ENCODE measurements around the gene PTK6.
A peak's percentile ranks its signal among the peaks of the same experiment; 100 is the strongest.

The PTK6 gene

DNA sequence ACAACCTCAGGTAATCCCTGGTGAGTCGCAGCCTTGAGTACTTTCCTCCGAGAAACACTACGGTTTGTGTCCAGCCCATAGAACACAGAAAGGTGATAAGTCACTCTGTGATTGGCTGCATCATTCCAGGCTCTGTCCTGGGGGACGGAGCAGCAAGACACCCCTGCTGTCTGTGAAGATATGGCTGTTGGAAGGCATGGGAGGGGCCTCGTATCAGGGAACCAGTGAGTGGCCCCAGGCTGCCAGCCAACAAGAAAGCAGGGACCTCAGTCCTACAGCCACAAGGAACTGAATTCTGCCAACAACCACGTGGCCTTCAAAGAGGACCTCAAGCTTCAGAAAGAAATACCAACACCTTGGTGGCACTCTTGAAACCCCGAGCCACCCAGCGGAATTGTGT, 31.9 kb downstream of the PTK6 start:
- no peak for DNase-seq

DNA sequence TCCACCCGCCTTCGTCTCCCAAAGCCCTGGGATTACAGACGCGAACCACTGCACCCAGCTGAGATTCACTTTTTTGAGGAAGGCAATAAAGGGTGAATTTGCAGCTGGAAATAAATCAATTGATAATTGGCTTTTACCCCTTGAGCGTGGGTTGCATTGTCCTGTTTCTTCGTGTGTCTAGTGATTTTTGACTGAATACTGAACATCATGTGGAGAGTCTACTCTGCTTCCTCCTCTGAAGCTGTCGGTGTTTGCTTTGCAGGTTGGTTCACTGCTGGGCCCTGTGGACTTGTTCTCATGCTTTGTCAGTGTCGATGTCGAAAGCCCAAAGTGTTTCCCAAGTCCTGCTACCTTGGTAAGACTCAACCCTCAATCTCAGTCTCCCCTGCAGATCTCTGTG, 32.5 kb downstream of the PTK6 start:
- DNase-seq = no peak

DNA sequence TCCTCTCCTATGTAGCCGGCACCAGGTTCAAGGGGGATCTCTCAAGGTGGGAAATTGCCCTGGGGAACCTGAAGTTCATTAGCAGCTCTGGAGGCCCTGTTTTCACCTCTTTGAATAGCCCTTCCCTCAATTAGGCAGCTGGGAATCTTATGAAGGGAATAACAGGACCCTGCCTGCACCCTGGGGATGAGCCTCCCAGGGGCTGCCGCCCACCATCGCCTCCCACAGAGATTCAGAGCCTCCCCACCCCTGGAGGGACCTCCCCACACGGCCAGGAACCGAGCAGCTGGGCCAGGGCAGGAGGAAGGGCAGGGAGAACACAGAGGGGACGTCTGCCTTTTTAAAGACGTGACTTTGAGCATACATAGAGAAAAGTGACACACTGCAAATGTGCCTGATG, 33.7 kb downstream of the PTK6 start:
- DNase-seq = no peak

DNA sequence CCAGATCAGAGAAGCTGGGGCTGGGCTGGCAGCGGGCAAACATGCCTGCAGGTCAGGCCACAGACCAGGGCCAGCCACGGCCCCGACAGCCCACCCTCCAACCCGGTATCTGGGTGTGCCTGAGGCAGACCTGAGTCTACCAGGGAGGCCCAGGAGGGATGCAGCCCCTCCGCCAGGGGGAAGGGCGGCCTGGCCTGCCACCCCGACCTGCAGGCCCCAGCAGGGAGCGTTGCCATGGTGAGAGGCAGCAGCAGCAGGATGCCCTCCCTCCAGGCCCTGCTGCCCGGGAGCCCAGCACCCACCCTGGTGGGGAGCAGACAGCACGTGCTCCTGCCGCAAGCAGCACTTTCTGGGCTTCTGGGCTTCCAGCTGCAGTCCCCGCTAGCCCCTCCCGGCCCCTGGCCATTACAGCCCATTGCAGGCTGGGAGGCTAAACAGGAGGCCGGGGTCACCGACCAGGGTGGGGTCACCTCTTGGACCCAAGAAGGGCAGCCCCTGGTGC, 34.5 kb downstream of the PTK6 start:
- no peak for DNase-seq

DNA sequence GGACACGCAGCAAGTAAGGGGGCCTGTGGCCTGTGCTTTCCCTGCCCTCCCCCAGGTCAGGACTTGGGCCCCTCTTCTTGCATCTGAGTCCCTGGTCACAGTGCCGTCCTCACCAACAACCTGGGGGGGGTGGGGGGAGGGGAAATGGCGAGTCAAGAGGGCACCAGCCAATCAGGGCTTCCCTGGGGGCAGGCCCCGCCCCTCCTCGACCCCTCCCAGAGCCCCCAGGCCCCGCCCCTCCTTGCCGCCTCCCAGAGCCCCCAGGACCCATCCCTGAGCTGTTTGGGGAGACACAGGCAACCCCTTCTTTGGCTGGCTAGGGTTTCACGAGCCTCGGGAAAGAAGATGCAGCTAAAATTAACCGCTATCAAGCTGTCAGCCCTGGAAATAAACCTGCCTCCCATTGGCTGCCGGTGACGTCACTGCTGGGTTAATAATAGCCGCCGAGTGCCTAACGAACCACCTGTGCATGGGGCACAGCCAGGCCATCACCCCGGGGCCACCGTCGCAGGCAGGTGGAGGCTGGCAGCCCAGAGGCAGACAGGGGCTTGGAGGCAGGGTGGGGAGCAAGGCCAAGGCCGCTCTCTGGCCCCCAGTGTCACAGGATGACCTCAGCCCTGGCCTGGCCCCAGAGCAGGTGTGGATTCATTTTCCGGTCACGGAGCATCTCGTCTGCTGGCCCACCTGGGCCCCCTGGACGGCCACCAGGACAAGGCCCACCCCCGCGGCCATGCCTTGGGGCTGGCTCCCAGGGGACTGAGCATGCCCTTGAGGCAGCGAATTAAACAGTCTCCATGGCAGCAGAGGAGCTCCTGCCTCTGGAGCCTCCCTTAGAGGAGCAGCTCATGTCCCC, 35.1 kb downstream of the PTK6 start:
- DNase-seq = no peak

GRCh38 chr20:63500902-63501817, 36.0 kb downstream of the PTK6 start:
- DNase-seq = no peak

GRCh38 chr20:63500151-63500901, 36.9 kb downstream of the PTK6 start:
- no peak for DNase-seq

GRCh38 chr20:63499338-63499969, 37.7 kb downstream of the PTK6 start:
- DNase-seq = no peak

GRCh38 chr20:63498960-63499337, 38.2 kb downstream of the PTK6 start, which contains the start of gene EEF1A2:
Gene EEF1A2, minus strand, starts transcription at chr20:63499083. Its CDS starts 1,320 bp downstream, at chr20:63497763.
- peak; percentile 55 for DNase-seq

GRCh38 chr20:63497946-63498935, 38.9 kb downstream of the PTK6 start:
- no peak for DNase-seq

DNA sequence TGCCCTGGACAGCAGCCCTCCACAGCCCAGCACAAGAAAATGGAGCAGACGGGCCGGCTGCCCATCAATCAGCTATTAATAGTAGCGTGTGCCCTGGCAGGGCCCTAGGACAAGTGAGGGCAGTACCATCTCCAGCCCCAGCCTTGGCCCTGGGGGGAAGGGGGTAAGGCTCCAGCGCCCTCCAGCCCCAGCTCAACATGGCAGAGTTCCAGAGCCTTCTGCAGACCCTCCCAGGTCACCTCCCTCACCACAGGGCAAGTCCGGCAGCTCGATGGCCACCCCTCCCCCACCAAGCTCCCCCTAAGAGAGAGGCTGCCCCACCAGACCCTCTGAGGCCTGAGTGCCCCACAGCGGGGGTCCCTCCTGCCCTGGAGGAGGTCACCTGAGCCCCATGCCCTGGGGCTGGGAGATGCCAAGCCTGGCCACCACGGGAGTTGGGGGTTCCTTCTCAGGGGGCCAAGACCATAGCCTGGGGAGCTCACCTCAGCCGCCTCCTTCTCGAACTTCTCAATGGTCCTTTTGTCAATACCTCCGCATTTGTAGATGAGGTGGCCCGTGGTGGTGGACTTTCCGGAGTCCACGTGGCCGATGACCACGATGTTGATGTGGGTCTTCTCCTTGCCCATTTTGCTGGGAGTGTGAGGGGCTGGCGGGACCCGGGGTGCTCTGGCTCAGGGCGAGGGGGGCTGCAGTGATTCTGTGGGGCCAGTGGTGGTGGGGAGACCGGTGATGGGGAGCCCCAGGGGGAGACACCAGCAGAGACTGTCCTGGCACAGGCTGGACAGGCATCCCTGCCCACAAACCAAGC, 39.8 kb downstream of the PTK6 start:
- DNase-seq = no peak

GRCh38 chr20:63496596-63497120, 40.5 kb downstream of the PTK6 start:
- DNase-seq = no peak

DNA sequence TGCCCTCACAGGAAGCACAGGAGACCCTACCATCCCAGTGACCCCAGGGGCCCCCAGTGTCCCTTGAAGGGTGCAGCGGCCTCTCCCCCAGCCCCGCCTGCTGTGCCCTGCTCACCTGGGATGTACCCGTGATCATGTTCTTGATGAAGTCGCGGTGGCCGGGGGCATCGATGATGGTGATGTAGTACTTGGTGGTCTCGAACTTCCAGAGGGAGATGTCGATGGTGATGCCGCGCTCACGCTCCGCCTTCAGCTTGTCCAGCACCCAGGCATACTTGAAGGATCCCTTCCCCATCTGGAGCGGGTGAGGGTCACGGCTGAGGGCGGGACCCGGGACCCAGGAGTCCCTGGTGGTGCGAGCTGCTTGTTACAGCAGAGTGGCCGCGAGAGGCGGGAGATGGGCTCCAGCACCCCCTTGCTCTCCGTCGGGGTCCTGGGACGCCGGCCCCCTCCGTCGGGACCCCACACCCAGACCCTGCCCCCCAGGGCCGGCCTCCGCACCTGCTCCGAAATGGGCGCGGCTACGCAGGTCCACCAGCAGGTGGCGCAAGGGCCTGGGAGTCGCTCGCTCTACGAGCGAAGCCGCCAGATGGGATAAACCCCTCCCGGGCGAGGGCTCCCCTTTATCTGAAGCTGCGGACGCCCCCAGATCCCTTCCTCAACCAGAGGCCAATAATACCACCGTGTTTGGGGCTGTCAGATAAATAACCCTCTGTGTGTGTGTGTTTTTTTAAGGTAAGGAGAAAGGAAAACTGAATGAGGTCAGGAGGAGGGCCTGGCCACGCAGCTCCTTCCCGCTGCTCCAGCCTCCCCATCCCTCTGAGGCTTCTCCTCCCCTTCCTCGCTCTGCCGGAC, 41.2 kb downstream of the PTK6 start:
- DNase-seq = peak; percentile 81

GRCh38 chr20:63495167-63495720, 41.9 kb downstream of the PTK6 start:
- no peak for DNase-seq

- no peak for DNase-seq
Observed at GRCh38 chr20:63494420-63495166, 42.6 kb downstream of the PTK6 start.

DNA sequence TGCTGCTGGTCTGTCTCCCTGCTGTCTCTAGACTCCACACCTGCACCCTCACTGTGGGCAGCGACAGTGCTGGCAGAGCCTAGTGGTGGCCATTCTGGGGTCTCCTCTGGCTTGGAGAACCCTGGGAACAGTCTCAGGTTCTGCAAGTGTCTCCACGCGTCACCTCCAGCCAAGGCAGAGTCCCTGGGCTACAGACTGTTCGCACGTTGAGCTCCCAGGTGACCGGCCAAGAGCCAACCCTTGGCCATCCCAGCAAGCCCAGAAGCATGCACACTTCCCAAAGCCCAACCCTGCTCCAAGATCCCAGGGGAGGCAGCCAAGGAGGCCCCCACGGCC, 43.1 kb downstream of the PTK6 start:
- no peak for DNase-seq

GRCh38 chr20:63493563-63494020, 43.6 kb downstream of the PTK6 start:
- DNase-seq = no peak

- no peak for DNase-seq
Observed at GRCh38 chr20:63492982-63493381, 44.2 kb downstream of the PTK6 start.

All from stimulated activated CD4-positive, alpha-beta T cell treated with anti-CD3 and anti-CD28 coated beads, Interleukin-4, amount 100 ng/mL, for 1 hour (primary cell).